ENCODE data around the gene ARID3A.

Gene ARID3A

DNA sequence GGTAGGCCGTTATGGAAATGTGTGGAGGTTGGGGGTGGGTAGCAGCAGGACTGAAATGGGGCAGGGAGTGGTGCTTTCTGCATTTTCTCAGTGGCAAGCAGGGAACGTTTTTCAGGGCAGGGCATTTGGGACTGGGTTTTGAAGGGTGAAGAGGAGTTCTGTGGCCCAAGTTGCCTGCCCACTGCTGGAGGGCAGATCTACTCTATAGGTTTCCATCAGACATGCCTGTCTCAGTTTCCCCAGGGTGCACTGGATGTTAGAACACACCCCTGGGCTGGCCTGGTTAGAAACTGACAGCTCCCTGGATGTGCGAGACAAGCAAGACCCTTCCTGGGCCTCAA is 73.5 kb downstream of the ARID3A start:
- H3K4me3 ChIP-seq (IDR thresholded peaks at IDR 0.05; ENCODE audit: insufficient read depth, low read depth, low read length): no peak overlapping the region
- no peak overlapping the region for H3K9ac ChIP-seq
- H3K27ac ChIP-seq: no peak overlapping the region
- no peaks in the 10 kb centered on the region for H3K36me3 ChIP-seq (ENCODE audit: insufficient read depth)
- no peak overlapping the region for H3K4me2 ChIP-seq
- peaks cover 16% of the 10 kb centered on the region; the same call in 1 of the 2 replicates for H3K27me3 ChIP-seq (ENCODE audit: insufficient read depth, low read depth)
- H2AFZ ChIP-seq (ENCODE audit: low read depth): no peak overlapping the region
- TF ChIP-seq, protein P1, sequence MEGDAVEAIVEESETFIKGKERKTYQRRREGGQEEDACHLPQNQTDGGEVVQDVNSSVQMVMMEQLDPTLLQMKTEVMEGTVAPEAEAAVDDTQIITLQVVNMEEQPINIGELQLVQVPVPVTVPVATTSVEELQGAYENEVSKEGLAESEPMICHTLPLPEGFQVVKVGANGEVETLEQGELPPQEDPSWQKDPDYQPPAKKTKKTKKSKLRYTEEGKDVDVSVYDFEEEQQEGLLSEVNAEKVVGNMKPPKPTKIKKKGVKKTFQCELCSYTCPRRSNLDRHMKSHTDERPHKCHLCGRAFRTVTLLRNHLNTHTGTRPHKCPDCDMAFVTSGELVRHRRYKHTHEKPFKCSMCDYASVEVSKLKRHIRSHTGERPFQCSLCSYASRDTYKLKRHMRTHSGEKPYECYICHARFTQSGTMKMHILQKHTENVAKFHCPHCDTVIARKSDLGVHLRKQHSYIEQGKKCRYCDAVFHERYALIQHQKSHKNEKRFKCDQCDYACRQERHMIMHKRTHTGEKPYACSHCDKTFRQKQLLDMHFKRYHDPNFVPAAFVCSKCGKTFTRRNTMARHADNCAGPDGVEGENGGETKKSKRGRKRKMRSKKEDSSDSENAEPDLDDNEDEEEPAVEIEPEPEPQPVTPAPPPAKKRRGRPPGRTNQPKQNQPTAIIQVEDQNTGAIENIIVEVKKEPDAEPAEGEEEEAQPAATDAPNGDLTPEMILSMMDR (conservative IDR thresholded peaks at IDR 0.05; ENCODE audit: low read depth, low read length): no peak
- H3K79me2 ChIP-seq (ENCODE audit: insufficient read depth, low read depth): no peaks in the 10 kb centered on the region
- H3K4me1 ChIP-seq (ENCODE audit: low read depth, poor library complexity, severe bottlenecking): peaks cover 22% of the 10 kb centered on the region
- no peaks in the 10 kb centered on the region for H4K20me1 ChIP-seq (ENCODE audit: insufficient read depth)

DNA sequence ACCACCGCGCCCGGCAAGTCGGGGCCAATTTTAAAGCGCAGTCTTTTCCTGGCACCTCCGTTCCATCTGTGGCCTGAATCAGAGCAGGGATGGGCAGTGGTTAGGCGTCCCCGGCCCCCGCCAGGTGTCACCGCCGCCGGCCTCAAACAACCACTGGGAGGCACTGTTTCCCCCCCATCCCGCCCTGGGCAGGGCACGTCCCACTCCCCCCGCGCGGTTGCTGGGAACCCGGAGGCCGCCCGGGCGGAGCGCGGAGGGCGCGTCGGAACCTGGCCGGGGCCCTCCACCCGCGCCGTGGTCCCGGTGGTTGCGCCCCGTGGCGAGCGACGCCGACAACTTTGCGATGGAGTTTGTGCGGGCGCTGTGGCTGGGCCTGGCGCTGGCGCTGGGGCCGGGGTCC is 74.3 kb downstream of the ARID3A start, which contains the start of gene GRIN3B:
TSS of gene GRIN3B (plus strand) at position 325 of the 400 bp plus-strand sequence. CDS start at position 344, 19 bp downstream.
- Histone ChIP-seq H4K20me1 (ENCODE audit: insufficient read depth) (no peaks in the 10 kb centered on the region), H3K27ac (no peak within 1 kb of the TSS), H3K4me2 (no peak within 1 kb of the TSS), H3K36me3 (ENCODE audit: insufficient read depth) (no peaks in the 10 kb centered on the region), H3K4me1 (ENCODE audit: low read depth, poor library complexity, severe bottlenecking) (peaks cover 22% of the 10 kb centered on the region), H3K27me3 (ENCODE audit: insufficient read depth, low read depth) (peaks cover 16% of the 10 kb centered on the region; the same call in 1 of the 2 replicates), H3K9ac (no peak within 1 kb of the TSS), H2AFZ (ENCODE audit: low read depth) (no peak within 1 kb of the TSS), H3K79me2 (ENCODE audit: insufficient read depth, low read depth) (no peaks in the 10 kb centered on the region), H3K4me3 (IDR thresholded peaks at IDR 0.05; ENCODE audit: insufficient read depth, low read depth, low read length) (no peak within 1 kb of the TSS)
- TF ChIP-seq, protein P1 (conservative IDR thresholded peaks at IDR 0.05; ENCODE audit: low read depth, low read length): no peak; the same call in 1 of the 2 replicates

DNA sequence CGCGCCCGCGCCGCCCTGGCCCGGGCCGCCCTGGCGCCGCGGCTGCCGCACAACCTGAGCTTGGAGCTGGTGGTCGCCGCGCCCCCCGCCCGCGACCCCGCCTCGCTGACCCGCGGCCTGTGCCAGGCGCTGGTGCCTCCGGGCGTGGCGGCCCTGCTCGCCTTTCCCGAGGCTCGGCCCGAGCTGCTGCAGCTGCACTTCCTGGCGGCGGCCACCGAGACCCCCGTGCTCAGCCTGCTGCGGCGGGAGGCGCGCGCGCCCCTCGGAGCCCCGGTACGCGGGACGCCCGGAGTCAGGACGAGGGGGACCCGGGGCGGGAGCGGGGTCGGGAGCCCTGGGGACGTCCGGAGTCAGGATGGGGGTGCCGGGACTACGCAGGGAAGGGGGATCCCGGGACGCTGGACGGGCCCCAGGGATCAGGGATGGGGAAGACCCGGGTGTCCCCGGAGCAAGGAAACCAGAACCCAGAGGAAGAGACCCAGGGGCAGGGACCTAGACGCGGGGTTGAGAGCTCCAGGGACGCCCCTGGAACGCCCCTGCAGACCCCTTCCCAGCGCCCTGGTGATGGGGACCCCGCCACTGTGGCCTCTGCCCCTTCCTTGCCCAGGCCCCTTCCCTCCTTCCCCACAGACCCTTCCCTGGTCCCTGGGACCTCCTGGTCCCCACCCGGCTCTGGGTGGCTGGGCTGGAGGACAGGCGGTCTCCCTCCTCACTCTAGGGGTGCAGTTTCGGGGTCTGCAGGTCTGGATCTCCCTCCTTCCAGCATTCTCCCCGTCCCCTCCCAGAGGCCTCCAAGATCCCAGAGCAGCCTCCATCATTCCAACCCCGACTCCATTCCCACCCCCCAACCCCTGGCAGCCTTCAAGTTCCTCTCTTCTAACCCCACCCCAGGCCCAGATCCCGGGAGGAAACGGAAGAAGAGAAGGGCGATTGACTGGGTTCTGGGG is 75.0 kb downstream of the ARID3A start:
- TF ChIP-seq, protein P1 (conservative IDR thresholded peaks at IDR 0.05; ENCODE audit: low read depth, low read length): no peak
- Histone ChIP-seq H3K27ac (no peak overlapping the region), H4K20me1 (ENCODE audit: insufficient read depth) (no peaks in the 10 kb centered on the region), H3K27me3 (ENCODE audit: insufficient read depth, low read depth) (peaks cover 16% of the 10 kb centered on the region; the same call in 1 of the 2 replicates), H3K36me3 (ENCODE audit: insufficient read depth) (no peaks in the 10 kb centered on the region), H3K4me3 (IDR thresholded peaks at IDR 0.05; ENCODE audit: insufficient read depth, low read depth, low read length) (no peak overlapping the region), H3K9ac (no peak overlapping the region), H3K79me2 (ENCODE audit: insufficient read depth, low read depth) (no peaks in the 10 kb centered on the region), H3K4me2 (no peak overlapping the region), H3K4me1 (ENCODE audit: low read depth, poor library complexity, severe bottlenecking) (peaks cover 14% of the 10 kb centered on the region), H2AFZ (ENCODE audit: low read depth) (no peak overlapping the region)

DNA sequence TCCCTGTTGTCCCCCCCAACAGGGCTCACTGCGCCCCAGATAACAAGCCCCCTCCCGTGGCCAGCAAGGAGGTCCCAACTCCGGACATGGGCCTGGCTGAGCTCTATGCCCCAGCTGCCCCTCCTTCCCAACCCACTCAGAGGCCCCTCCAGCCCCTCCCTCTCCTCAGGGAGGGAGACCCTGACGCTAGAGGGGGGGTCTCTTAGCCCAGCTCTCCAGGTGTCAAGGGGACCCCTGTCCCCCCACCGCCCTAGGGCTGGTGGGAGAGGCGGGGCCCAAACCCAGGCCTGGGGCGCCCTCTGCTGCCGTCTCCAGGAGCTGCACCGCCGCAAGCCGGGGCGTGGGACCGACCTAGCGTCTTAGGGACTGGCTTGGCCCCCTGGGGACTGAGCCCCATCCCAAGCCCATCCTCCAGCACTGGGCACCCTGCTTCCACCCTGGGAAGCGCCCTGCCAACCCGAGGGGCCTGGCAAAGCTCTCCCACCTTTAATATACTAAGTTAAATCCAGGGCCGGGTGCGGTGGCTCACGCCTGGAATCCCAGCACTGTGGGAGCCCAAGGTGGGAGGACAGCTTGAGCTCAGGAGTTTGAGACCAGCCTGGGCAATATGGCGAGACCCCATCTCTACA is 75.8 kb downstream of the ARID3A start:
- no peak overlapping the region for H3K4me3 ChIP-seq (IDR thresholded peaks at IDR 0.05; ENCODE audit: insufficient read depth, low read depth, low read length)
- H4K20me1 ChIP-seq (ENCODE audit: insufficient read depth): no peaks in the 10 kb centered on the region
- no peak overlapping the region for H3K9ac ChIP-seq
- H3K36me3 ChIP-seq (ENCODE audit: insufficient read depth): no peaks in the 10 kb centered on the region
- H3K4me2 ChIP-seq: no peak overlapping the region
- H3K79me2 ChIP-seq (ENCODE audit: insufficient read depth, low read depth): no peaks in the 10 kb centered on the region
- no peak overlapping the region for H2AFZ ChIP-seq (ENCODE audit: low read depth)
- no peak overlapping the region for H3K27ac ChIP-seq
- H3K27me3 ChIP-seq (ENCODE audit: insufficient read depth, low read depth): peaks cover 16% of the 10 kb centered on the region; the same call in 1 of the 2 replicates
- TF ChIP-seq, protein P1 (conservative IDR thresholded peaks at IDR 0.05; ENCODE audit: low read depth, low read length): peak; percentile 90
- peaks cover 7% of the 10 kb centered on the region for H3K4me1 ChIP-seq (ENCODE audit: low read depth, poor library complexity, severe bottlenecking)

Data from KMS-11 (cell line).